K562 (cell line): ENCODE results near the gene LASP1NB.
A peak's percentile ranks its signal among the peaks of the same experiment; 100 is the strongest.

Source experiments
- HIVEP1 ChIP-seq: fragments of 250-450 bp; sonication (Bioruptor Pico); IDR thresholded peaks from 2 replicates; pipeline ENCODE4 v1.4.0; 2020; ENCODE audit warnings: mild to moderate bottlenecking
- HMG20B ChIP-seq: fragments of 250-450 bp; sonication (Bioruptor Pico); IDR thresholded peaks from 2 replicates; pipeline ENCODE4 v1.5.0; 2021; ENCODE audit warnings: mild to moderate bottlenecking
- HNRNPLL ChIP-seq: fragments of 200-400 bp; formaldehyde crosslinking; IDR thresholded peaks from 2 replicates; pipeline ENCODE4 v1.6.1; 2017; ENCODE audit warnings: low read length, low read depth, mild to moderate bottlenecking; ENCODE audit not compliant: poor library complexity, severe bottlenecking
- POLR2AphosphoS2 ChIP-seq: IDR thresholded peaks from 2 replicates; pipeline ENCODE4 v1.6.1; 2012; ENCODE audit warnings: low read length, improper control_type of control experiment
- RAD51 ChIP-seq: fragments of 450-650 bp; IDR thresholded peaks from 2 replicates; pipeline ENCODE4 v1.7.1; 2016; ENCODE audit warnings: low read depth, mild to moderate bottlenecking, borderline replicate concordance
- SP2 ChIP-seq: IDR thresholded peaks from 2 replicates; pipeline ENCODE4 v1.6.1; 2011; ENCODE audit warnings: mild to moderate bottlenecking, low read depth, low read length, moderate library complexity; ENCODE audit not compliant: poor library complexity, severe bottlenecking; ENCODE audit errors: extremely low read depth
- SRF ChIP-seq, 2 experiments: fragments of 250-450, 450-650 bp in 1 of 2; sonication (Bioruptor Pico) in 1 of 2; sonication (generic) in 1 of 2; formaldehyde crosslinking; IDR thresholded peaks; 2 replicates each; pipeline versions ENCODE4 v1.5.0 to v1.5.1; 2020 to 2022; ENCODE audit warnings: mild to moderate bottlenecking in 1 of 2, missing genetic modification reagents in 1 of 2
- TCF3 ChIP-seq: sonication (generic); formaldehyde crosslinking; IDR thresholded peaks from 2 replicates; pipeline ENCODE4 v1.4.0; 2020; ENCODE audit warnings: mild to moderate bottlenecking, missing genetic modification reagents
- TF ChIP-seq, protein P1 (sequence below): fragments of 250-450 bp; sonication (Bioruptor Pico); IDR thresholded peaks from 2 replicates; pipeline ENCODE4 v1.8.0; 2021; ENCODE audit warnings: moderate library complexity, mild to moderate bottlenecking, inconsistent platforms
- TF ChIP-seq, protein P2 (sequence below): sonication (generic); formaldehyde crosslinking; IDR thresholded peaks from 2 replicates; pipeline ENCODE4 v1.8.1; 2022; ENCODE audit warnings: missing genetic modification reagents
- TF ChIP-seq, protein P3 (sequence below), 2 experiments: fragments of 450-650 bp; IDR thresholded peaks; 2 replicates each; pipeline ENCODE4 v1.6.1; 2016

DNA sequence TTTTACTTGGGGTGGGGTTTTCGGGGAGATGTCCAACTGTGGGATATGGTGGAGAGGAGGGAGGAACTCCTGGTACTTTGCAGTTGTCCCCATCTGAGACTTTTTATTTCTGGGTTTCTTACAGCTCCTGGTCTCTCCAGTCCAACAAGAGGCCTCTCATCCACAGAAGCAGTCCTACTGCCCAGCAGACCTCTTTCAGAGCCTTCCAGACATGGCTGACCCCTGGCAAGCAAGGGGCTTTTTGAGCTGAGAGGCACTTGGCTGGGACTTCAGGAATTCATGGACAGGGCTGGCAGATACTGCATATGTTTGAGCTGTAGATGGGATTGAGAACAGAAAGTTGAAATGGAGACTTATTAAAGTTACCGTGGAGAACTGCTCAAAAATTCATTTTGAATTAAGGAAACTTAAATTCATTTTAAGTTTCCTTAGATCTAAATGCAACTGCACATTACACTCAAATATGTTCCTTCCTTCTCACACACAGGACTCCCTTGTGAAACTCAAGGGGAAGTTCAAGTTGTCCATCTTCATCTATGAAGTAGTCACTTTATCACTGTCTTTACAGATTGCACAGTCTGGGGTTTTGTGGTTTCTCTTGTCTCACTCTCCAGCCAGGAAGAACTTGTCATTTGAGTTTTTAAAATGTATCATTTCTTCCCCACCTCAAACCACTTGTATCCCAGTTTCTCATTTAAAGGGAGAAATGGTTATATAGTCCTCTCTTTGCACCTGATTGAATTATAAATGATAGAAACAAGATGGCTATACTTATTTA is 1.1 kb downstream of the LASP1NB start:
- TF ChIP-seq TCF3 (CRISPR knock-in tag) = peak; percentile 81
- TF ChIP-seq HMG20B = no peak
- TF ChIP-seq RAD51 = no peak
- no peak for TF ChIP-seq POLR2AphosphoS2
- TF ChIP-seq SP2 = no peak
- TF ChIP-seq HNRNPLL = no peak
- TF ChIP-seq SRF (CRISPR knock-in tag; IDR thresholded peaks at IDR 0.05) = no peak
- TF ChIP-seq, protein P1, sequence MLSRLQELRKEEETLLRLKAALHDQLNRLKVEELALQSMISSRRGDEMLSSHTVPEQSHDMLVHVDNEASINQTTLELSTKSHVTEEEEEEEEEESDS (CRISPR knock-in tag) = no peak
- TF ChIP-seq HIVEP1 (CRISPR knock-in tag) = no peak
- TF ChIP-seq, protein P2, sequence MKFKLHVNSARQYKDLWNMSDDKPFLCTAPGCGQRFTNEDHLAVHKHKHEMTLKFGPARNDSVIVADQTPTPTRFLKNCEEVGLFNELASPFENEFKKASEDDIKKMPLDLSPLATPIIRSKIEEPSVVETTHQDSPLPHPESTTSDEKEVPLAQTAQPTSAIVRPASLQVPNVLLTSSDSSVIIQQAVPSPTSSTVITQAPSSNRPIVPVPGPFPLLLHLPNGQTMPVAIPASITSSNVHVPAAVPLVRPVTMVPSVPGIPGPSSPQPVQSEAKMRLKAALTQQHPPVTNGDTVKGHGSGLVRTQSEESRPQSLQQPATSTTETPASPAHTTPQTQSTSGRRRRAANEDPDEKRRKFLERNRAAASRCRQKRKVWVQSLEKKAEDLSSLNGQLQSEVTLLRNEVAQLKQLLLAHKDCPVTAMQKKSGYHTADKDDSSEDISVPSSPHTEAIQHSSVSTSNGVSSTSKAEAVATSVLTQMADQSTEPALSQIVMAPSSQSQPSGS (CRISPR knock-in tag) = no peak
- TF ChIP-seq, protein P3, sequence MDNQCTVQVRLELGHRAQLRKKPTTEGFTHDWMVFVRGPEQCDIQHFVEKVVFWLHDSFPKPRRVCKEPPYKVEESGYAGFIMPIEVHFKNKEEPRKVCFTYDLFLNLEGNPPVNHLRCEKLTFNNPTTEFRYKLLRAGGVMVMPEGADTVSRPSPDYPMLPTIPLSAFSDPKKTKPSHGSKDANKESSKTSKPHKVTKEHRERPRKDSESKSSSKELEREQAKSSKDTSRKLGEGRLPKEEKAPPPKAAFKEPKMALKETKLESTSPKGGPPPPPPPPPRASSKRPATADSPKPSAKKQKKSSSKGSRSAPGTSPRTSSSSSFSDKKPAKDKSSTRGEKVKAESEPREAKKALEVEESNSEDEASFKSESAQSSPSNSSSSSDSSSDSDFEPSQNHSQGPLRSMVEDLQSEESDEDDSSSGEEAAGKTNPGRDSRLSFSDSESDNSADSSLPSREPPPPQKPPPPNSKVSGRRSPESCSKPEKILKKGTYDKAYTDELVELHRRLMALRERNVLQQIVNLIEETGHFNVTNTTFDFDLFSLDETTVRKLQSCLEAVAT (IDR thresholded peaks at IDR 0.05) = peak in 1 of 2 experiments; percentile 96; a peak in 2 of 4 replicates
